SK-N-SH treated with all-trans-retinoic acid at 6 μM for 48 hours (cell line): ENCODE measurements around the gene C18orf63.

ENCODE experiments used
- ATAC-seq: fragments of 200-7000 bp; cut with Tn5 transposase; 3 replicates; pipeline ENCODE4 v1.9.1; 2020; ENCODE audit warnings: mild to moderate bottlenecking, moderate library complexity
- ARNTL ChIP-seq: fragments of 450-650 bp; formaldehyde crosslinking; IDR thresholded peaks from 2 replicates; pipeline ENCODE4 v1.5.0; 2020; ENCODE audit warnings: low read depth, mild to moderate bottlenecking, moderate library complexity, borderline replicate concordance
- BACH2 ChIP-seq: fragments of 250-450 bp; sonication (Bioruptor Pico); IDR thresholded peaks from 2 replicates; pipeline ENCODE4 v1.9.0; 2021; ENCODE audit warnings: mild to moderate bottlenecking, borderline replicate concordance
- CSDC2 ChIP-seq: fragments of 250-450 bp; sonication (Bioruptor Pico); IDR thresholded peaks from 2 replicates; pipeline ENCODE4 v1.5.0; 2020; ENCODE audit warnings: mild to moderate bottlenecking, moderate library complexity
- CSRNP3 ChIP-seq: fragments of 250-450 bp; sonication (Bioruptor Pico); IDR thresholded peaks from 2 replicates; pipeline ENCODE4 v1.5.1; 2021; ENCODE audit warnings: mild to moderate bottlenecking, moderate library complexity
- ESRRG ChIP-seq: fragments of 250-450 bp; sonication (Bioruptor Pico); IDR thresholded peaks from 2 replicates; pipeline ENCODE4 v1.6.1; 2021; ENCODE audit warnings: mild to moderate bottlenecking
- GLIS3 ChIP-seq: fragments of 250-450 bp; sonication (Bioruptor Pico); IDR thresholded peaks from 2 replicates; pipeline ENCODE4 v1.5.0; 2020; ENCODE audit warnings: mild to moderate bottlenecking, moderate library complexity
- ISL1 ChIP-seq: fragments of 250-450 bp; sonication (Bioruptor Pico); IDR thresholded peaks from 2 replicates; pipeline ENCODE4 v2.1.2; 2022; ENCODE audit warnings: mild to moderate bottlenecking, moderate library complexity
- OSR1 ChIP-seq: fragments of 250-450 bp; sonication (Bioruptor Pico); IDR thresholded peaks from 2 replicates; pipeline ENCODE4 v1.8.0; 2022; ENCODE audit warnings: moderate library complexity, mild to moderate bottlenecking, inconsistent platforms
- PATZ1 ChIP-seq: fragments of 250-450 bp; sonication (Bioruptor Pico); IDR thresholded peaks from 2 replicates; pipeline ENCODE4 v1.8.0; 2020; ENCODE audit warnings: mild to moderate bottlenecking, moderate library complexity, borderline replicate concordance
- POU6F1 ChIP-seq: fragments of 250-450 bp; sonication (Bioruptor Pico); IDR thresholded peaks from 2 replicates; pipeline ENCODE4 v1.8.0; 2021; ENCODE audit warnings: low read depth, mild to moderate bottlenecking, moderate library complexity, borderline replicate concordance
- RARB ChIP-seq: fragments of 250-450 bp; sonication (Bioruptor Pico); IDR thresholded peaks from 2 replicates; pipeline ENCODE4 v1.8.0; 2021; ENCODE audit warnings: mild to moderate bottlenecking, moderate library complexity
- SNAI2 ChIP-seq: fragments of 250-450 bp; sonication (Bioruptor Pico); IDR thresholded peaks from 2 replicates; pipeline ENCODE4 v1.5.0; 2020; ENCODE audit warnings: mild to moderate bottlenecking, moderate library complexity
- TCF4 ChIP-seq: fragments of 250-450 bp; sonication (Bioruptor Pico); IDR thresholded peaks from 2 replicates; pipeline ENCODE4 v1.8.0; 2021; ENCODE audit warnings: mild to moderate bottlenecking, moderate library complexity, borderline replicate concordance
- TOX ChIP-seq: fragments of 250-450 bp; sonication (Bioruptor Pico); IDR thresholded peaks from 2 replicates; pipeline ENCODE4 v1.8.0; 2021; ENCODE audit warnings: mild to moderate bottlenecking, moderate library complexity, borderline replicate concordance
- TSHZ2 ChIP-seq: fragments of 250-450 bp; sonication (Bioruptor Pico); IDR thresholded peaks from 2 replicates; pipeline ENCODE4 v1.5.0; 2020; ENCODE audit warnings: mild to moderate bottlenecking, moderate library complexity
- ZC3H10 ChIP-seq: fragments of 250-450 bp; sonication (Bioruptor Pico); IDR thresholded peaks from 2 replicates; pipeline ENCODE4 v1.5.1; 2021; ENCODE audit warnings: mild to moderate bottlenecking, moderate library complexity
- ZFP3 ChIP-seq: fragments of 250-450 bp; sonication (Bioruptor Pico); IDR thresholded peaks from 2 replicates; pipeline ENCODE4 v1.5.0; 2020; ENCODE audit warnings: mild to moderate bottlenecking, moderate library complexity
- ZFP30 ChIP-seq: fragments of 450-650 bp; formaldehyde crosslinking; IDR thresholded peaks from 2 replicates; pipeline ENCODE4 v1.5.0; 2022; ENCODE audit warnings: mild to moderate bottlenecking, moderate library complexity
- ZNF565 ChIP-seq: fragments of 450-650 bp; formaldehyde crosslinking; conservative IDR thresholded peaks from 2 replicates; pipeline ENCODE4 v1.5.0; 2020; ENCODE audit warnings: low read depth, mild to moderate bottlenecking, moderate library complexity
- ZNF70 ChIP-seq: fragments of 450-650 bp; formaldehyde crosslinking; IDR thresholded peaks from 2 replicates; pipeline ENCODE4 v1.5.0; 2020; ENCODE audit warnings: mild to moderate bottlenecking, moderate library complexity
- ZNF8 ChIP-seq: fragments of 450-650 bp; formaldehyde crosslinking; IDR thresholded peaks from 2 replicates; pipeline ENCODE4 v1.5.0; 2020; ENCODE audit warnings: mild to moderate bottlenecking, moderate library complexity

Gene C18orf63

GRCh38 chr18:74381621-74382295 lies 66.1 kb downstream of the C18orf63 start:
- TF ChIP-seq OSR1 (CRISPR knock-in tag) (no peak), CSRNP3 (no peak), ZNF565 (CRISPR knock-in tag) (no peak), ZC3H10 (no peak), SNAI2 (CRISPR knock-in tag) (no peak), TSHZ2 (CRISPR knock-in tag) (no peak), ARNTL (no peak), ESRRG (CRISPR knock-in tag) (no peak), GLIS3 (CRISPR knock-in tag) (no peak), ZFP30 (no peak), TCF4 (CRISPR knock-in tag) (no peak), CSDC2 (no peak), ZNF8 (CRISPR knock-in tag) (no peak), RARB (CRISPR knock-in tag) (no peak), POU6F1 (CRISPR knock-in tag) (no peak), ZNF70 (CRISPR knock-in tag) (no peak), ZFP3 (CRISPR knock-in tag) (no peak), PATZ1 (CRISPR knock-in tag) (no peak)
- no peak for ATAC-seq

- TF ChIP-seq TSHZ2 (CRISPR knock-in tag), result no peak
- TF ChIP-seq, all 23 proteins: peak for 0
- ATAC-seq, result no peak
Measured at GRCh38 chr18:74382481-74383017, 66.9 kb downstream of the C18orf63 start.

- TF ChIP-seq ISL1 (no peak), ZNF70 (CRISPR knock-in tag) (no peak), BACH2 (CRISPR knock-in tag) (no peak), ZFP3 (CRISPR knock-in tag) (no peak), ZNF8 (CRISPR knock-in tag) (no peak), TOX (CRISPR knock-in tag) (no peak), GLIS3 (CRISPR knock-in tag) (no peak), ARNTL (no peak)
- TF ChIP-seq, all 23 proteins: peak for 0
- no peak for ATAC-seq
Measured at GRCh38 chr18:74387383-74387782, 71.7 kb downstream of the C18orf63 start.
